Calu3 (cell line): ENCODE data around the gene CISTR. TPM values are rescaled to one million over a fixed set of nuclear protein-coding genes. Genes with fewer than 3 reads are reported as not detected.

ENCODE experiments used
- BruUV-seq: library from RNA; stranded (reverse); fragments of 400-500 nt; replicated peaks from 2 replicates; lab custom pipeline; 2021; lab: Mats Ljungman, UMichigan
- CTCF ChIA-PET: fragments of 300-600 bp; sonication (Branson Sonifier 250); formaldehyde crosslinking; loops from one replicate; lab custom pipeline; 2022; ENCODE audit warnings: antibody characterized with exemption; lab: Charles Lee
- DNase-seq: peaks from one replicate; pipeline ENCODE4 v3.0.0; 2022
- H3K27ac Mint-ChIP-seq: one replicate; pipeline ENCODE4 v1.8.0; 2022; ENCODE audit warnings: mixed read lengths; ENCODE audit not compliant: unreplicated experiment
- H3K27me3 Mint-ChIP-seq: one replicate; pipeline ENCODE4 v1.8.0; 2022; ENCODE audit warnings: mixed read lengths; ENCODE audit not compliant: unreplicated experiment
- H3K36me3 Mint-ChIP-seq: one replicate; pipeline ENCODE4 v1.8.0; 2022; ENCODE audit warnings: mild to moderate bottlenecking, moderate library complexity, mixed read lengths; ENCODE audit not compliant: insufficient read depth, unreplicated experiment
- H3K4me1 Mint-ChIP-seq: one replicate; pipeline ENCODE4 v1.8.0; 2022; ENCODE audit warnings: mild to moderate bottlenecking, low read depth, mixed read lengths; ENCODE audit not compliant: unreplicated experiment
- H3K4me3 Mint-ChIP-seq: one replicate; pipeline ENCODE4 v1.8.0; 2022; ENCODE audit warnings: mild to moderate bottlenecking, low read depth, moderate library complexity, mixed read lengths; ENCODE audit not compliant: unreplicated experiment
- H3K9me3 Mint-ChIP-seq: one replicate; pipeline ENCODE4 v1.8.0; 2022; ENCODE audit warnings: low read depth, mixed read lengths; ENCODE audit not compliant: unreplicated experiment
- CTCF ChIP-seq: fragments of 200-600 bp; IDR thresholded peaks from one replicate; pipeline ENCODE4 v1.8.0; 2022; ENCODE audit warnings: antibody characterized with exemption; ENCODE audit not compliant: unreplicated experiment
- intact Hi-C: fragments of 100-400 bp; cut with micrococcal nuclease; formaldehyde crosslinking; loops from one replicate; pipeline ENCODE4 v1.10.0; 2022; ENCODE audit not compliant: unreplicated experiment
- total RNA-seq: library from RNA; stranded (reverse); gene quantifications from 2 replicates; pipeline ENCODE4 v1.2.3, GENCODE V29; 2022

The CISTR gene
- total RNA-seq, 1 experiment from 2014 or later: not detected

- H3K36me3 Mint-ChIP-seq: no peaks in the 10 kb centered on the region
- H3K4me3 Mint-ChIP-seq: no peak overlapping the region
- CTCF ChIA-PET: no interaction called here
- no peaks in the 10 kb centered on the region for H3K9me3 Mint-ChIP-seq
- no peak for TF ChIP-seq CTCF
- BruUV-seq: no TSS peak
- no peaks in the 10 kb centered on the region for H3K27me3 Mint-ChIP-seq
- no peaks in the 10 kb centered on the region for H3K4me1 Mint-ChIP-seq
- no peak overlapping the region for H3K27ac Mint-ChIP-seq
- DNase-seq: no peak
- intact Hi-C loops: no loop called here
Observed at GRCh38 chr12:53752192-53752601, 418 bp upstream of the CISTR start.

DNA sequence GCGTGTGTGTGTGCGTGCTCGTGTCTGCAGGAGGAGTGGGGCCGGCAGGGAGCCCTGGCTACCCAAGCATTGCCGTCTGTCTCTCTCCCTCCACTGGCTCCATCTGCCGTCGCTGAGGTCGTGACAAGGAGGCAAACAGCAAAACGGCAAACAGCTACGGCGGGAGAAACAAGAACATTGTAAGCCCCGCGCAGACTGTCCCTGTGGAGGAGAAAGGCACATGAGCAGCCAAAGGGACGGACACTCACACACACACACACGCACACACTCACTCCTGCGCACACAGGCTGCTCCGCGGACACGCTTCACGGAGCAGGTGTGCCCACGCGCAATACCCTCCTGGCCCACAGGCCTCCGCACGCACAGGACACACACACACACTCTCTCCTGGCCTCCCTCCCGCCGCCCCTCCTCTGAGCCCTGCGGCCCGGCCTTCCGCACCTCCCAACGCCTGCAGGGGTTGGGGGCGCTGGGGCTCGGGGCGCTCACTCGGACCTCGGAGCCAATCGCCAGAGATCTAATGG, 905 bp downstream of the CISTR start:
- Mint-ChIP-seq H3K27me3 (no peaks in the 10 kb centered on the region), H3K4me3 (no peak overlapping the region), H3K36me3 (no peaks in the 10 kb centered on the region), H3K4me1 (no peaks in the 10 kb centered on the region), H3K27ac (no peak overlapping the region), H3K9me3 (no peaks in the 10 kb centered on the region)
- no peak for TF ChIP-seq CTCF
- CTCF ChIA-PET: interaction anchor here (0.5 kb wide), 1 partner anchor 584 kb away, joined by 4 read pairs; no protein-coding TSS in a partner anchor
- DNase-seq: no peak
- intact Hi-C loops: no loop called here
- BruUV-seq: no TSS peak

GRCh38 chr12:53749986-53750811, 1.6 kb downstream of the CISTR start:
- CTCF ChIA-PET: no interaction called here
- intact Hi-C loops: no loop called here
- no peaks in the 10 kb centered on the region for H3K9me3 Mint-ChIP-seq
- no peaks in the 10 kb centered on the region for H3K36me3 Mint-ChIP-seq
- H3K27ac Mint-ChIP-seq: no peak overlapping the region
- DNase-seq: no peak
- H3K4me3 Mint-ChIP-seq: no peak overlapping the region
- TF ChIP-seq CTCF: no peak
- no peaks in the 10 kb centered on the region for H3K4me1 Mint-ChIP-seq
- no TSS peak for BruUV-seq
- H3K27me3 Mint-ChIP-seq: no peaks in the 10 kb centered on the region

DNA sequence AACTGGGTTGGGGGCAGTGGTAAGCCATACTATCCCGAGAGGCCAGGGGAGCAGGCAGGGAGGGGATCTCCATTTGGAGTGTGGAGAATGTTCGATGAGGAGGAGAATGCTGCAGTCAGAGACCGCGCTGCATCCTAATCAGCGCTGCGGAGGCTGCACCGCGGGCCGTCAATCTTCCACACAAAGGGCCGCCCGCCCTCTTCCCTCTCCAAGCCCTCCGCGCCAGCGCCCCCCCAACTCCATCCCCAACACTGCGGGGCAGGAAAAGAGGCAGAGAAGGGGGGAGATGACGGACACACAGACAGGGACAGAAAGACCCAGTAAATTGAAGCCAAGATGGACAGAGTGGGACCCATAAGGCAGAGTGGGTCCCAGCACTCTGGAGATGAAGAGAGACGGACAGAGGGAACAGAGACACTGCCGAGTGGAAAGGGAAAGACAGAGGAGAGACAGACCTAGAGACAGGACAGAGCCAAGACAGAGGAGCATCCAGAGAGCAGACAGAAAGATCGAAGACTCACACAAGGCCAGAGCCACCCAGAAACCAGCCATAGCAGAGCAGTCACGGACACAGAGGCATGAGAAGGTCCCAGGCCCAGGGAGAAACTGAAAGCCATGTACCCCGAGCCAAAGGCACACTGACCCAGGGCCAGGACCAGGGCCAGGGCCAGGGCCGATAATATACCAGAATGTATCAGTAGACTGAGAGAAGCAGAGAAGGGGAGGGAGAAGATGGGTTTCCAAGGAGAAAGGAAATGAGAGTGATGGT, 3.5 kb downstream of the CISTR start:
- no TSS peak for BruUV-seq
- no peak for TF ChIP-seq CTCF
- CTCF ChIA-PET: interaction anchor here (1.9 kb wide), 1 partner anchor 48 kb away, joined by 8 read pairs; no protein-coding TSS in a partner anchor
- intact Hi-C loops: no loop called here
- H3K9me3 Mint-ChIP-seq: no peaks in the 10 kb centered on the region
- no peak for DNase-seq
- no peaks in the 10 kb centered on the region for H3K27me3 Mint-ChIP-seq
- no peaks in the 10 kb centered on the region for H3K36me3 Mint-ChIP-seq
- H3K4me1 Mint-ChIP-seq: no peaks in the 10 kb centered on the region
- H3K27ac Mint-ChIP-seq: no peak overlapping the region
- H3K4me3 Mint-ChIP-seq: no peak overlapping the region
